Panc1 (cell line): ENCODE data around the gene SECISBP2. TPM values are rescaled to one million over a fixed set of nuclear protein-coding genes. Genes with fewer than 3 reads are reported as not detected.

Source experiments
- ATAC-seq: fragments of 200-7000 bp; cut with Tn5 transposase; 2 replicates; pipeline ENCODE4 v1.9.1; 2020; ENCODE audit warnings: mild to moderate bottlenecking, moderate library complexity
- BruUV-seq: library from RNA; stranded (reverse); fragments of 400-500 nt; replicated peaks from 2 replicates; lab custom pipeline; 2021; lab: Mats Ljungman, UMichigan
- CTCF ChIA-PET: fragments of 300-600 bp; sonication (Branson Sonifier 250); formaldehyde crosslinking; loops from one replicate; lab custom pipeline; 2022; ENCODE audit warnings: antibody characterized with exemption; lab: Charles Lee
- POLR2A ChIA-PET: fragments of 300-600 bp; sonication (Branson Sonifier 250); formaldehyde crosslinking; loops from one replicate; lab custom pipeline; 2022; ENCODE audit warnings: antibody characterized with exemption; lab: Charles Lee
- DNase-seq: peaks from one replicate; pipeline ENCODE4 v3.0.0-alpha.2; 2010; ENCODE audit warnings: low read depth, low spot score
- H3K27ac ChIP-seq: 2 replicates; pipeline ENCODE4 v1.5.1; 2011; ENCODE audit warnings: mild to moderate bottlenecking, low read length, inconsistent platforms
- H3K27me3 ChIP-seq: fragments of 200-500 bp; sonication (Bioruptor generic); 2 replicates; pipeline ENCODE4 v1.6.0; 2014; ENCODE audit warnings: low read length, inconsistent platforms; ENCODE audit not compliant: control insufficient read depth, insufficient read depth
- H3K36me3 ChIP-seq: fragments of 200-500 bp; sonication (Bioruptor generic); 2 replicates; pipeline ENCODE4 v1.5.1; 2014; ENCODE audit warnings: inconsistent platforms, mild to moderate bottlenecking, low read length, moderate library complexity; ENCODE audit not compliant: control insufficient read depth, insufficient read depth
- H3K4me1 ChIP-seq: 2 replicates; pipeline ENCODE4 v1.5.1; 2011; ENCODE audit warnings: inconsistent platforms, mild to moderate bottlenecking, low read length, moderate library complexity; ENCODE audit not compliant: control insufficient read depth, insufficient read depth
- H3K4me3 ChIP-seq, 2 experiments: 2 replicates each; pipeline ENCODE4 v1.5.1; 2011 to 2012; ENCODE audit warnings: low read depth in 2 of 2, low read length in 2 of 2, mild to moderate bottlenecking in 2 of 2, inconsistent platforms in 1 of 2, moderate library complexity in 1 of 2
- H3K9me3 ChIP-seq: fragments of 200-500 bp; sonication (Bioruptor generic); 2 replicates; pipeline ENCODE4 v1.5.1; 2014; ENCODE audit warnings: low read depth, mild to moderate bottlenecking, inconsistent platforms, low read length, moderate library complexity; ENCODE audit not compliant: control insufficient read depth, insufficient read depth
- POLR2AphosphoS5 ChIP-seq: IDR thresholded peaks from 2 replicates; pipeline ENCODE4 v1.6.1; 2012; ENCODE audit warnings: mild to moderate bottlenecking, low read depth, low read length, moderate library complexity
- SIN3A ChIP-seq: IDR thresholded peaks from 2 replicates; pipeline ENCODE4 v1.6.1; 2012; ENCODE audit warnings: low read depth, mild to moderate bottlenecking, low read length, moderate library complexity, borderline replicate concordance; ENCODE audit not compliant: insufficient read depth
- TCF7L2 ChIP-seq: IDR thresholded peaks from 2 replicates; pipeline ENCODE4 v1.6.1; 2011; ENCODE audit warnings: mild to moderate bottlenecking, low read depth, low read length, inconsistent platforms
- in situ Hi-C: cut with HindIII; loops from 2 replicates; pipeline ENCODE4 v1.10.0; 2016; ENCODE audit warnings: low sequenced_read_pairs, low pct_unique_long_range_greater_than_20kb
- intact Hi-C: fragments of 100-400 bp; cut with micrococcal nuclease; formaldehyde crosslinking; loops from one replicate; pipeline ENCODE4 v1.10.0; 2022; ENCODE audit not compliant: unreplicated experiment
- total RNA-seq: library from RNA; stranded (reverse); gene quantifications from one replicate; pipeline ENCODE4 v1.2.1, GENCODE V29; 2021; ENCODE audit not compliant: unreplicated experiment
- TF ChIP-seq, protein P1 (sequence below): fragments of 450-650 bp; IDR thresholded peaks from 2 replicates; pipeline ENCODE4 v1.5.1; 2017; ENCODE audit warnings: mild to moderate bottlenecking
- TF ChIP-seq, protein P2 (sequence below), 2 experiments: IDR thresholded peaks; 2 replicates each; pipeline ENCODE4 v1.6.1; 2011 to 2012; ENCODE audit warnings: low read depth in 2 of 2, control low read depth in 1 of 2, low read length in 1 of 2, mild to moderate bottlenecking in 1 of 2, moderate library complexity in 1 of 2; ENCODE audit not compliant: insufficient read depth in 1 of 2

The SECISBP2 gene
- total RNA-seq, 1 experiment from 2014 or later, result 17.7 TPM

GRCh38 chr9:89349607-89350006, 31.3 kb downstream of the SECISBP2 start:
- in situ Hi-C loops, result no loop called here
- Histone ChIP-seq H3K9me3 (no peaks in the 10 kb centered on the region), H3K27ac (no peak overlapping the region), H3K27me3 (no peaks in the 10 kb centered on the region), H3K36me3 (peaks cover 6% of the 10 kb centered on the region), H3K4me1 (no peaks in the 10 kb centered on the region), H3K4me3 (no peak overlapping the region)
- ChIA-PET POLR2A (interaction anchor here (0.7 kb wide), 1 partner anchor 10 kb away, joined by 3 read pairs; no protein-coding TSS in a partner anchor), CTCF (no interaction called here)
- ATAC-seq (no peak), DNase-seq (no peak)
- intact Hi-C loops, result no loop called here
- BruUV-seq, result no TSS peak
- no peak for TF ChIP-seq TCF7L2
- TF ChIP-seq, protein P1, sequence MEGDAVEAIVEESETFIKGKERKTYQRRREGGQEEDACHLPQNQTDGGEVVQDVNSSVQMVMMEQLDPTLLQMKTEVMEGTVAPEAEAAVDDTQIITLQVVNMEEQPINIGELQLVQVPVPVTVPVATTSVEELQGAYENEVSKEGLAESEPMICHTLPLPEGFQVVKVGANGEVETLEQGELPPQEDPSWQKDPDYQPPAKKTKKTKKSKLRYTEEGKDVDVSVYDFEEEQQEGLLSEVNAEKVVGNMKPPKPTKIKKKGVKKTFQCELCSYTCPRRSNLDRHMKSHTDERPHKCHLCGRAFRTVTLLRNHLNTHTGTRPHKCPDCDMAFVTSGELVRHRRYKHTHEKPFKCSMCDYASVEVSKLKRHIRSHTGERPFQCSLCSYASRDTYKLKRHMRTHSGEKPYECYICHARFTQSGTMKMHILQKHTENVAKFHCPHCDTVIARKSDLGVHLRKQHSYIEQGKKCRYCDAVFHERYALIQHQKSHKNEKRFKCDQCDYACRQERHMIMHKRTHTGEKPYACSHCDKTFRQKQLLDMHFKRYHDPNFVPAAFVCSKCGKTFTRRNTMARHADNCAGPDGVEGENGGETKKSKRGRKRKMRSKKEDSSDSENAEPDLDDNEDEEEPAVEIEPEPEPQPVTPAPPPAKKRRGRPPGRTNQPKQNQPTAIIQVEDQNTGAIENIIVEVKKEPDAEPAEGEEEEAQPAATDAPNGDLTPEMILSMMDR, result no peak
- TF ChIP-seq, protein P2, sequence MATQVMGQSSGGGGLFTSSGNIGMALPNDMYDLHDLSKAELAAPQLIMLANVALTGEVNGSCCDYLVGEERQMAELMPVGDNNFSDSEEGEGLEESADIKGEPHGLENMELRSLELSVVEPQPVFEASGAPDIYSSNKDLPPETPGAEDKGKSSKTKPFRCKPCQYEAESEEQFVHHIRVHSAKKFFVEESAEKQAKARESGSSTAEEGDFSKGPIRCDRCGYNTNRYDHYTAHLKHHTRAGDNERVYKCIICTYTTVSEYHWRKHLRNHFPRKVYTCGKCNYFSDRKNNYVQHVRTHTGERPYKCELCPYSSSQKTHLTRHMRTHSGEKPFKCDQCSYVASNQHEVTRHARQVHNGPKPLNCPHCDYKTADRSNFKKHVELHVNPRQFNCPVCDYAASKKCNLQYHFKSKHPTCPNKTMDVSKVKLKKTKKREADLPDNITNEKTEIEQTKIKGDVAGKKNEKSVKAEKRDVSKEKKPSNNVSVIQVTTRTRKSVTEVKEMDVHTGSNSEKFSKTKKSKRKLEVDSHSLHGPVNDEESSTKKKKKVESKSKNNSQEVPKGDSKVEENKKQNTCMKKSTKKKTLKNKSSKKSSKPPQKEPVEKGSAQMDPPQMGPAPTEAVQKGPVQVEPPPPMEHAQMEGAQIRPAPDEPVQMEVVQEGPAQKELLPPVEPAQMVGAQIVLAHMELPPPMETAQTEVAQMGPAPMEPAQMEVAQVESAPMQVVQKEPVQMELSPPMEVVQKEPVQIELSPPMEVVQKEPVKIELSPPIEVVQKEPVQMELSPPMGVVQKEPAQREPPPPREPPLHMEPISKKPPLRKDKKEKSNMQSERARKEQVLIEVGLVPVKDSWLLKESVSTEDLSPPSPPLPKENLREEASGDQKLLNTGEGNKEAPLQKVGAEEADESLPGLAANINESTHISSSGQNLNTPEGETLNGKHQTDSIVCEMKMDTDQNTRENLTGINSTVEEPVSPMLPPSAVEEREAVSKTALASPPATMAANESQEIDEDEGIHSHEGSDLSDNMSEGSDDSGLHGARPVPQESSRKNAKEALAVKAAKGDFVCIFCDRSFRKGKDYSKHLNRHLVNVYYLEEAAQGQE (IDR thresholded peaks at IDR 0.05; ENCODE audit: insufficient read depth in 1 of 2, low read depth in 2 of 2, low read length in 1 of 2), result no peak
- no peak for TF ChIP-seq POLR2AphosphoS5
- TF ChIP-seq SIN3A, result no peak

GRCh38 chr9:89350988-89351557, 32.8 kb downstream of the SECISBP2 start:
- CTCF ChIA-PET, result no interaction called here

More at GRCh38 chr9:89350988-89351557, 32.8 kb downstream of the SECISBP2 start:
- intact Hi-C loops (no loop called here), in situ Hi-C loops (no loop called here)
- Histone ChIP-seq H3K27me3 (no peaks in the 10 kb centered on the region), H3K4me1 (no peaks in the 10 kb centered on the region), H3K27ac (no peak overlapping the region), H3K4me3 (no peak overlapping the region), H3K36me3 (peaks cover 6% of the 10 kb centered on the region), H3K9me3 (no peaks in the 10 kb centered on the region)
- POLR2A ChIA-PET, result interaction anchor here (1.2 kb wide), 1 partner anchor 35 kb away, joined by 3 read pairs; no protein-coding TSS in a partner anchor
- no TSS peak for BruUV-seq
- DNase-seq, result no peak
- no peak for TF ChIP-seq POLR2AphosphoS5
- TF ChIP-seq SIN3A, result no peak
- TF ChIP-seq, protein P1, result no peak
- TF ChIP-seq, protein P2 (IDR thresholded peaks at IDR 0.05; ENCODE audit: insufficient read depth in 1 of 2, low read depth in 2 of 2, low read length in 1 of 2), result no peak
- no peak for TF ChIP-seq TCF7L2
- no peak for ATAC-seq
